ENCODE results near the gene CD244.

- TF ChIP-seq POLR2A (IDR thresholded peaks at IDR 0.05; ENCODE audit: low read depth, low read length) (no peak), POLR2AphosphoS5 (IDR thresholded peaks at IDR 0.05; ENCODE audit: low read depth, low read length) (no peak), TAF1 (IDR thresholded peaks at IDR 0.05; ENCODE audit: borderline replicate concordance, low read depth, low read length) (no peak)
Measured at GRCh38 chr1:160863774-160864131, 1.1 kb upstream of the CD244 start.

Data from GM12892 (cell line).